GM12878 (cell line): ENCODE results near the gene GATA2. TPM values are rescaled to one million over a fixed set of nuclear protein-coding genes. Genes with fewer than 3 reads are reported as not detected.

Experiments
- ATAC-seq: fragments of 200-7000 bp; cut with Tn5 transposase; 3 replicates; pipeline ENCODE4 v1.9.1; 2020; ENCODE audit warnings: mild to moderate bottlenecking, moderate library complexity
- BruUV-seq: library from RNA; stranded (reverse); fragments of 400-500 nt; replicated peaks from 2 replicates; lab custom pipeline; 2021; lab: Mats Ljungman, UMichigan
- CTCF ChIA-PET: fragments of 300-600 bp; sonication (Branson Sonifier 250); formaldehyde crosslinking; extraction: SDS; loops from one replicate; lab custom pipeline; 2021; ENCODE audit warnings: inconsistent platforms; lab: Yijun Ruan, JAX
- POLR2A ChIA-PET: fragments of 350-600 bp; formaldehyde crosslinking; extraction: SDS; loops from one replicate; lab custom pipeline; 2021; ENCODE audit warnings: inconsistent platforms; lab: Charles Lee
- RAD21 ChIA-PET: fragments of 300-600 bp; sonication (Branson Sonifier 250); formaldehyde crosslinking; loops from one replicate; lab custom pipeline; 2023; ENCODE audit warnings: antibody characterized with exemption; ENCODE audit not compliant: unreplicated experiment; lab: Charles Lee
- SMC1A ChIA-PET: fragments of 300-600 bp; sonication (Branson Sonifier 250); formaldehyde crosslinking; loops from one replicate; lab custom pipeline; 2023; ENCODE audit not compliant: unreplicated experiment, uncharacterized antibody; lab: Charles Lee
- DNase-seq: peaks from one replicate; pipeline ENCODE4 v3.0.0-alpha.2; 2011; ENCODE audit warnings: low read depth, low spot score
- FAIRE-seq: peaks from 3 replicates; lab custom pipeline; 2011; peaks lifted over from hg19 to GRCh38; lab: Jason Lieb, UNC
- H2AFZ ChIP-seq: 2 replicates; pipeline ENCODE4 v1.6.0; 2011; ENCODE audit warnings: low read depth, low read length, control low read depth; ENCODE audit not compliant: control insufficient read depth
- H3K27ac ChIP-seq: 2 replicates; pipeline ENCODE4 v1.5.1; 2011; ENCODE audit warnings: control low read depth; ENCODE audit not compliant: control insufficient read depth, insufficient read depth
- H3K27me3 ChIP-seq, 2 experiments: replicated peaks in 1 of 2; 2 replicates each; pipeline versions ENCODE4 v1.6.0 to v1.6.1; 2011; ENCODE audit warnings: low read length in 1 of 2; ENCODE audit not compliant: control insufficient read depth in 2 of 2, insufficient read depth in 2 of 2
- H3K36me3 ChIP-seq, 2 experiments: 2 replicates each; pipeline ENCODE4 v1.5.1; 2011; ENCODE audit warnings: low read length in 1 of 2; ENCODE audit not compliant: control insufficient read depth in 2 of 2, insufficient read depth in 2 of 2
- H3K4me1 ChIP-seq: 2 replicates; pipeline ENCODE4 v1.6.1; 2011; ENCODE audit warnings: mild to moderate bottlenecking, low read length, moderate library complexity, mixed read lengths; ENCODE audit not compliant: control insufficient read depth, insufficient read depth
- H3K4me2 ChIP-seq: 2 replicates; pipeline ENCODE4 v1.6.0; 2011; ENCODE audit warnings: control low read depth; ENCODE audit not compliant: control insufficient read depth, insufficient read depth
- H3K4me3 ChIP-seq: fragments of 200-600 bp; sonication (generic); 2 replicates; pipeline ENCODE4 v1.5.1; 2016
- H3K79me2 ChIP-seq: 2 replicates; pipeline ENCODE4 v1.6.0; 2011; ENCODE audit warnings: low read length; ENCODE audit not compliant: control insufficient read depth, insufficient read depth
- H3K9ac ChIP-seq: 2 replicates; pipeline ENCODE4 v1.8.0; 2011; ENCODE audit warnings: low read length, control low read depth, mixed read lengths; ENCODE audit not compliant: control insufficient read depth, insufficient read depth
- H3K9me3 ChIP-seq: replicated peaks from 3 replicates; pipeline ENCODE4 v1.5.1; 2011; ENCODE audit warnings: mild to moderate bottlenecking, low read length; ENCODE audit not compliant: control insufficient read depth, insufficient read depth
- H4K20me1 ChIP-seq: 2 replicates; pipeline ENCODE4 v1.6.0; 2011; ENCODE audit not compliant: control insufficient read depth, insufficient read depth
- ASH2L ChIP-seq: fragments of 300-600, 200-600 bp; sonication (generic); IDR thresholded peaks from 2 replicates; pipeline ENCODE4 v1.6.1; 2017; ENCODE audit warnings: low read depth, mild to moderate bottlenecking, borderline replicate concordance
- EED ChIP-seq: sonication (generic); IDR thresholded peaks from 2 replicates; pipeline ENCODE4 v1.6.1; 2016; ENCODE audit warnings: antibody characterized with exemption, low read depth
- ETV6 ChIP-seq, 2 experiments: fragments of 450-650 bp in 1 of 2; IDR thresholded peaks in 1 of 2; conservative IDR thresholded peaks in 1 of 2; 2 replicates each; pipeline ENCODE4 v1.6.1; 2014; ENCODE audit warnings: antibody characterized with exemption in 1 of 2, borderline replicate concordance in 1 of 2, low read depth in 1 of 2, mild to moderate bottlenecking in 1 of 2, moderate library complexity in 1 of 2
- IRF4 ChIP-seq: IDR thresholded peaks from 2 replicates; pipeline ENCODE4 v1.6.1; 2011; ENCODE audit warnings: low read depth, low read length
- NFXL1 ChIP-seq: fragments of 450-650 bp; IDR thresholded peaks from 2 replicates; pipeline ENCODE4 v1.6.1; 2017; ENCODE audit warnings: antibody characterized with exemption, mild to moderate bottlenecking, borderline replicate concordance
- NR2F1 ChIP-seq: fragments of 450-650 bp; conservative IDR thresholded peaks from 2 replicates; pipeline ENCODE4 v1.6.1; 2017; ENCODE audit warnings: mild to moderate bottlenecking
- NRF1 ChIP-seq: conservative IDR thresholded peaks from 2 replicates; pipeline ENCODE4 v1.6.1; 2011; ENCODE audit warnings: mild to moderate bottlenecking, low read depth, low read length, improper control_type of control experiment
- PML ChIP-seq: IDR thresholded peaks from 2 replicates; pipeline ENCODE4 v1.6.1; 2012; ENCODE audit warnings: low read length, inconsistent platforms
- SIX5 ChIP-seq: IDR thresholded peaks from 2 replicates; pipeline ENCODE4 v1.6.1; 2011; ENCODE audit warnings: mild to moderate bottlenecking, low read depth, low read length, moderate library complexity; ENCODE audit not compliant: severe bottlenecking
- SUPT20H ChIP-seq: IDR thresholded peaks from 2 replicates; pipeline ENCODE4 v1.6.1; 2011; ENCODE audit warnings: low read depth, mild to moderate bottlenecking, low read length, moderate library complexity, borderline replicate concordance; ENCODE audit not compliant: control insufficient read depth
- TCF12 ChIP-seq: IDR thresholded peaks from 2 replicates; pipeline ENCODE4 v1.6.1; 2011; ENCODE audit warnings: low read depth, mild to moderate bottlenecking, low read length
- WRNIP1 ChIP-seq: IDR thresholded peaks from 2 replicates; pipeline ENCODE4 v1.6.1; 2011; ENCODE audit warnings: low read depth, low read length, improper control_type of control experiment, borderline replicate concordance
- ZBED1 ChIP-seq: IDR thresholded peaks from 2 replicates; pipeline ENCODE4 v1.6.1; 2016; ENCODE audit warnings: borderline replicate concordance
- WGBS: methylation state at CpG from one replicate; pipeline ENCODE4 v1.1.6; 2016; ENCODE audit warnings: low lambda C conversion rate; ENCODE audit not compliant: insufficient replicate concordance, insufficient coverage; ENCODE audit errors: missing lambda C conversion rate; 5-methylcytosine and 5-hydroxymethylcytosine counted together
- in situ Hi-C: fragments of 300-500 bp; cut with MboI; formaldehyde crosslinking; loops from 9 replicates; pipeline ENCODE4 v1.14.3; 2018; ENCODE audit warnings: mixed read lengths
- intact Hi-C: fragments of 100-400 bp; cut with micrococcal nuclease; formaldehyde crosslinking; loops from one replicate; pipeline ENCODE4 v1.14.2; 2022; ENCODE audit not compliant: unreplicated experiment
- polyA plus RNA-seq, 11 experiments: library from polyadenylated mRNA; depleted of rRNA in 4 of 11; unstranded in 6 of 11; stranded (reverse) in 5 of 11; fragments of >200 nt; fragmentation: Nextera tagmentation in 4 of 11; fragmentation: Illumina TruSeq in 1 of 11; extraction: Ambion mirVana in 4 of 11; extraction: Trizol in 1 of 11; gene quantifications; 1 replicate in 1 of 11; 2 replicates in 10 of 11; pipeline versions ENCODE4 v1.2.1 to v1.2.3, GENCODE V29; 2011 to 2016; ENCODE audit warnings: inconsistent platforms in 2 of 11, missing spikeins in 2 of 11, low read depth in 1 of 11
- total RNA-seq, 4 experiments: library from RNA; depleted of rRNA in 3 of 4; stranded (reverse); fragments of >200 nt in 3 of 4; fragmentation: Illumina TruSeq in 1 of 4; extraction: Trizol in 1 of 4; gene quantifications; 2 replicates each; pipeline versions ENCODE4 v1.2.1 to v1.2.3, GENCODE V29; 2013 to 2021
- TF ChIP-seq, protein P1 (sequence below): fragments of 450-650 bp; conservative IDR thresholded peaks from 2 replicates; pipeline ENCODE4 v1.6.1; 2017; ENCODE audit warnings: mild to moderate bottlenecking, moderate library complexity

Gene GATA2
- total and polyA plus RNA-seq, 10 of the 15 experiments (the other 5 are each of a cell fraction or from before 2014, with no cell fraction given): 0.56 TPM; not detected in 9

DNA sequence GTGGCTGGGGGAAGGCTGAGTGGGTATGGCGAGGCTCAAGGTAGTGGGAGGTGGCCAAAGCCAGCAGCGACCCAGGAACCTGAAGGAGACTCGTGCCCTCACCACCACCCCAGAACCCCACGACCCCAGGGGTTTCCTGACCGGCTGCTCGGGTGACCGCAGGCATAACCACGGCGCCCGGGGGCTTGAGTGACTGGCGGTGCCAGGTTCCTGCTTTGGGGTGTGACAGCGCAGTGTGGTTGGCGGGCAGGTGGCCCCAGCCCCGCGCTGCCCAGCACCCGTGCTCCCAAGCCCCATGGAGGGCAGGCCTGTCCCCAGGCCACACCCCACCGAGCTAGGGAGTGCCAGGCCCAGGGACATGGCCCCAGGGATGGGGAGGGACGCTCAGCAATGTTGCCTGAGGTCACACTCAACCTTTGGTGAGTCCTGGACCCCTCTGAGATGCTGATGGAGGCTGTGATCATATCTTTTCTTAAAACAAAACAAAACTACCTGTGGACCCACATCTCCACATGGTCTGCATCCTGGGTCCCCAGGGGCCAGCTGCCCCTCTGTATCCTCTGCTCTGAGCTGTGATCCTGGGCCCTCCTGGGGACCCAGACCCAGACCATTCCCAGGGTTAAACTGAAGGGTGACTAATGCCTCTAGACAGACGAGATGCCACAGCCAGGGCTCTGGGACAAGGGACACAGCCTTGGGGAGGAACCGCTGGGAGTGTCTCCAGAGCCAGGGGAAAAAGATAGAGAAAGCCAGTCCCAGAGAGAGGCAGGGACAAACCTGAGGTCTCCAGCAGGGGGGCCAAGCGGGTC lies 39.3 kb downstream of the GATA2 start:
- peaks cover 3 to 5% of the 10 kb centered on the region in 2 experiments for H3K27me3 ChIP-seq
- no peak for FAIRE-seq

More for the DNA sequence above, 39.3 kb downstream of the GATA2 start:
- H3K27ac ChIP-seq: no peak overlapping the region
- ChIA-PET POLR2A (no interaction called here), RAD21 (no interaction called here), SMC1A (no interaction called here), CTCF (no interaction called here)
- no peaks in the 10 kb centered on the region for H3K36me3 ChIP-seq
- H3K4me3 ChIP-seq: no peak overlapping the region
- in situ Hi-C loops: no loop called here
- H2AFZ ChIP-seq: no peak overlapping the region
- H3K79me2 ChIP-seq: no peaks in the 10 kb centered on the region
- WGBS: 20% methylated on average over 21 of the region's 21 CpGs
- no TSS peak for BruUV-seq
- no peaks in the 10 kb centered on the region; the same call in 2 of the 3 replicates for H3K9me3 ChIP-seq
- H3K4me2 ChIP-seq: no peak overlapping the region
- intact Hi-C loops: no loop called here
- no peak for ATAC-seq
- no peak overlapping the region for H3K9ac ChIP-seq
- H3K4me1 ChIP-seq: peaks cover under 1% of the 10 kb centered on the region
- DNase-seq: no peak
- no peak for TF ChIP-seq ASH2L
- no peak for TF ChIP-seq NFXL1
- TF ChIP-seq NRF1: no peak
- no peak for TF ChIP-seq ETV6 (conservative IDR thresholded peaks at IDR 0.05 in 1 of 2, IDR thresholded peaks at IDR 0.05 in 1 of 2; ENCODE audit: borderline replicate concordance in 1 of 2, low read depth in 1 of 2)
- no peak for TF ChIP-seq SIX5
- no peak for TF ChIP-seq WRNIP1
- TF ChIP-seq, protein P1, sequence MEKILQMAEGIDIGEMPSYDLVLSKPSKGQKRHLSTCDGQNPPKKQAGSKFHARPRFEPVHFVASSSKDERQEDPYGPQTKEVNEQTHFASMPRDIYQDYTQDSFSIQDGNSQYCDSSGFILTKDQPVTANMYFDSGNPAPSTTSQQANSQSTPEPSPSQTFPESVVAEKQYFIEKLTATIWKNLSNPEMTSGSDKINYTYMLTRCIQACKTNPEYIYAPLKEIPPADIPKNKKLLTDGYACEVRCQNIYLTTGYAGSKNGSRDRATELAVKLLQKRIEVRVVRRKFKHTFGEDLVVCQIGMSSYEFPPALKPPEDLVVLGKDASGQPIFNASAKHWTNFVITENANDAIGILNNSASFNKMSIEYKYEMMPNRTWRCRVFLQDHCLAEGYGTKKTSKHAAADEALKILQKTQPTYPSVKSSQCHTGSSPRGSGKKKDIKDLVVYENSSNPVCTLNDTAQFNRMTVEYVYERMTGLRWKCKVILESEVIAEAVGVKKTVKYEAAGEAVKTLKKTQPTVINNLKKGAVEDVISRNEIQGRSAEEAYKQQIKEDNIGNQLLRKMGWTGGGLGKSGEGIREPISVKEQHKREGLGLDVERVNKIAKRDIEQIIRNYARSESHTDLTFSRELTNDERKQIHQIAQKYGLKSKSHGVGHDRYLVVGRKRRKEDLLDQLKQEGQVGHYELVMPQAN: no peak
- no peak for TF ChIP-seq SUPT20H
- no peak for TF ChIP-seq ZBED1
- no peak for TF ChIP-seq TCF12
- no peak for TF ChIP-seq NR2F1
- no peak for TF ChIP-seq EED
- no peak for TF ChIP-seq IRF4
- TF ChIP-seq PML: no peak
- no peaks in the 10 kb centered on the region for H4K20me1 ChIP-seq
